ENCODE measurements around the gene MRPL21.

MRPL21 gene

GRCh38 chr11:68872216-68873003, 31.2 kb downstream of the MRPL21 start:
- H3K27me3 ChIP-seq (ENCODE audit: control insufficient read depth, low read length), result peaks cover 5% of the 10 kb centered on the region; the same call in 1 of the 2 replicates
- H3K4me1 ChIP-seq (ENCODE audit: control insufficient read depth, low read length), result no peaks in the 10 kb centered on the region
- H3K27ac ChIP-seq (ENCODE audit: low read depth, low read length), result no peak overlapping the region
- H3K79me2 ChIP-seq (ENCODE audit: control insufficient read depth, low read length), result no peaks in the 10 kb centered on the region
- no peak overlapping the region for H3K4me2 ChIP-seq (ENCODE audit: low read length)
- H3K9me2 ChIP-seq (replicated peaks; ENCODE audit: control insufficient read depth, low read length), result no peaks in the 10 kb centered on the region
- no peak overlapping the region for H3K4me3 ChIP-seq (ENCODE audit: low read length)
- TF ChIP-seq CTCF (IDR thresholded peaks at IDR 0.05; ENCODE audit: low read depth, low read length, poor library complexity, severe bottlenecking), result no peak
- no peak for TF ChIP-seq EZH2phosphoT487 (IDR thresholded peaks at IDR 0.05; ENCODE audit: borderline replicate concordance, low read length)
- no peaks in the 10 kb centered on the region for H3F3A ChIP-seq (ENCODE audit: control insufficient read depth, insufficient read depth)
- H4K20me1 ChIP-seq (ENCODE audit: control insufficient read depth, insufficient read depth, low read depth, low read length), result no peaks in the 10 kb centered on the region
- no peaks in the 10 kb centered on the region for H3K36me3 ChIP-seq (ENCODE audit: control insufficient read depth, low read length)
- no peaks in the 10 kb centered on the region for H3K9me3 ChIP-seq (ENCODE audit: control insufficient read depth, insufficient read depth, low read length)

- TF ChIP-seq EZH2phosphoT487 (IDR thresholded peaks at IDR 0.05; ENCODE audit: borderline replicate concordance, low read length) (no peak), CTCF (IDR thresholded peaks at IDR 0.05; ENCODE audit: low read depth, low read length, poor library complexity, severe bottlenecking) (no peak)
- Histone ChIP-seq H3K4me2 (ENCODE audit: low read length) (no peak overlapping the region), H3K36me3 (ENCODE audit: control insufficient read depth, low read length) (no peaks in the 10 kb centered on the region), H3K4me3 (ENCODE audit: low read length) (no peak overlapping the region), H4K20me1 (ENCODE audit: control insufficient read depth, insufficient read depth, low read depth, low read length) (no peaks in the 10 kb centered on the region), H3K9me3 (ENCODE audit: control insufficient read depth, insufficient read depth, low read length) (no peaks in the 10 kb centered on the region), H3F3A (ENCODE audit: control insufficient read depth, insufficient read depth) (no peaks in the 10 kb centered on the region), H3K27me3 (ENCODE audit: control insufficient read depth, low read length) (peaks cover 5% of the 10 kb centered on the region; the same call in 1 of the 2 replicates), H3K4me1 (ENCODE audit: control insufficient read depth, low read length) (no peaks in the 10 kb centered on the region), H3K27ac (ENCODE audit: low read depth, low read length) (no peak overlapping the region), H3K79me2 (ENCODE audit: control insufficient read depth, low read length) (no peaks in the 10 kb centered on the region), H3K9me2 (replicated peaks; ENCODE audit: control insufficient read depth, low read length) (no peaks in the 10 kb centered on the region)
These were observed 33.2 kb downstream of the MRPL21 start for GRCh38 chr11:68870470-68870869.

GRCh38 chr11:68868221-68868835, 35.3 kb downstream of the MRPL21 start:
- H3K9me2 ChIP-seq (replicated peaks; ENCODE audit: control insufficient read depth, low read length), result no peaks in the 10 kb centered on the region
- peaks cover 4% of the 10 kb centered on the region; the same call in 1 of the 2 replicates for H3K9me3 ChIP-seq (ENCODE audit: control insufficient read depth, insufficient read depth, low read length)
- no peak for TF ChIP-seq EZH2phosphoT487 (IDR thresholded peaks at IDR 0.05; ENCODE audit: borderline replicate concordance, low read length)
- TF ChIP-seq CTCF (IDR thresholded peaks at IDR 0.05; ENCODE audit: low read depth, low read length, poor library complexity, severe bottlenecking), result no peak
- no peak overlapping the region for H3K4me2 ChIP-seq (ENCODE audit: low read length)
- no peaks in the 10 kb centered on the region for H3K79me2 ChIP-seq (ENCODE audit: control insufficient read depth, low read length)
- H3K4me3 ChIP-seq (ENCODE audit: low read length), result no peak overlapping the region
- H3K4me1 ChIP-seq (ENCODE audit: control insufficient read depth, low read length), result no peaks in the 10 kb centered on the region
- H3F3A ChIP-seq (ENCODE audit: control insufficient read depth, insufficient read depth), result no peaks in the 10 kb centered on the region
- no peaks in the 10 kb centered on the region for H3K36me3 ChIP-seq (ENCODE audit: control insufficient read depth, low read length)
- no peak overlapping the region for H3K27ac ChIP-seq (ENCODE audit: low read depth, low read length)
- H4K20me1 ChIP-seq (ENCODE audit: control insufficient read depth, insufficient read depth, low read depth, low read length), result no peaks in the 10 kb centered on the region
- peaks cover 5% of the 10 kb centered on the region; the same call in 1 of the 2 replicates for H3K27me3 ChIP-seq (ENCODE audit: control insufficient read depth, low read length)

Measured in DOHH2 (cell line).